ENCODE data around the gene PLXDC2. TPM values are rescaled to one million over a fixed set of nuclear protein-coding genes. Genes with fewer than 3 reads are reported as not detected.

PLXDC2 gene
- total RNA-seq, 1 experiment from 2014 or later: 0.20 TPM

GRCh38 chr10:20109613-20110012, 293.4 kb downstream of the PLXDC2 start:
- no peak for ATAC-seq
- Histone ChIP-seq H3K4me3 (replicated peaks in 1 of 2; ENCODE audit: low read depth in 1 of 2, low read length in 2 of 2) (no peak overlapping the region), H3K4me1 (ENCODE audit: control insufficient read depth in 1 of 2, insufficient read depth in 2 of 2, low read length in 2 of 2) (no peaks in the 10 kb centered on the region), H3K79me2 (ENCODE audit: insufficient read depth, low read length) (no peaks in the 10 kb centered on the region), H2AFZ (ENCODE audit: low read depth, low read length, poor library complexity, severe bottlenecking) (no peak overlapping the region), H3K36me3 (ENCODE audit: control insufficient read depth in 1 of 2, insufficient read depth in 2 of 2, low read length in 2 of 2) (no peaks in the 10 kb centered on the region), H3K4me2 (ENCODE audit: low read length) (no peak overlapping the region), H3K9ac (ENCODE audit: low read length) (no peak overlapping the region), H3K9me2 (ENCODE audit: insufficient read depth) (no peaks in the 10 kb centered on the region), H4K20me1 (ENCODE audit: insufficient read depth) (no peaks in the 10 kb centered on the region), H3K9me3 (ENCODE audit: control insufficient read depth in 1 of 2, insufficient read depth in 1 of 2, low read depth in 1 of 2, low read length in 2 of 2) (peaks cover 14 to 26% of the 10 kb centered on the region in 2 experiments; a peak in 2 of 4 replicates), H3K27me3 (ENCODE audit: insufficient read depth, low read length) (no peaks in the 10 kb centered on the region), H3K27ac (ENCODE audit: low read depth, low read length) (no peak overlapping the region)
- TF ChIP-seq ATF3 (IDR thresholded peaks at IDR 0.05) (no peak), POLR2AphosphoS5 (IDR thresholded peaks at IDR 0.05; ENCODE audit: low read depth, low read length) (no peak), FOSL1 (IDR thresholded peaks at IDR 0.05; ENCODE audit: low read depth) (no peak), EZH2 (IDR thresholded peaks at IDR 0.05) (no peak), SP1 (IDR thresholded peaks at IDR 0.05; ENCODE audit: low read depth) (no peak), ZFX (IDR thresholded peaks at IDR 0.05) (no peak), TCF7L2 (IDR thresholded peaks at IDR 0.05; ENCODE audit: borderline replicate concordance, extremely low read depth, insufficient read depth, insufficient read length) (no peak), ZNF274 (IDR thresholded peaks at IDR 0.05; ENCODE audit: low read depth, low read length) (no peak), YY1 (IDR thresholded peaks at IDR 0.05; ENCODE audit: extremely low read depth, insufficient replicate concordance, low read depth, low read length) (no peak)
- TF ChIP-seq, protein P1, sequence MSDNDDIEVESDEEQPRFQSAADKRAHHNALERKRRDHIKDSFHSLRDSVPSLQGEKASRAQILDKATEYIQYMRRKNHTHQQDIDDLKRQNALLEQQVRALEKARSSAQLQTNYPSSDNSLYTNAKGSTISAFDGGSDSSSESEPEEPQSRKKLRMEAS (IDR thresholded peaks at IDR 0.05): no peak
- TF ChIP-seq, protein P2, sequence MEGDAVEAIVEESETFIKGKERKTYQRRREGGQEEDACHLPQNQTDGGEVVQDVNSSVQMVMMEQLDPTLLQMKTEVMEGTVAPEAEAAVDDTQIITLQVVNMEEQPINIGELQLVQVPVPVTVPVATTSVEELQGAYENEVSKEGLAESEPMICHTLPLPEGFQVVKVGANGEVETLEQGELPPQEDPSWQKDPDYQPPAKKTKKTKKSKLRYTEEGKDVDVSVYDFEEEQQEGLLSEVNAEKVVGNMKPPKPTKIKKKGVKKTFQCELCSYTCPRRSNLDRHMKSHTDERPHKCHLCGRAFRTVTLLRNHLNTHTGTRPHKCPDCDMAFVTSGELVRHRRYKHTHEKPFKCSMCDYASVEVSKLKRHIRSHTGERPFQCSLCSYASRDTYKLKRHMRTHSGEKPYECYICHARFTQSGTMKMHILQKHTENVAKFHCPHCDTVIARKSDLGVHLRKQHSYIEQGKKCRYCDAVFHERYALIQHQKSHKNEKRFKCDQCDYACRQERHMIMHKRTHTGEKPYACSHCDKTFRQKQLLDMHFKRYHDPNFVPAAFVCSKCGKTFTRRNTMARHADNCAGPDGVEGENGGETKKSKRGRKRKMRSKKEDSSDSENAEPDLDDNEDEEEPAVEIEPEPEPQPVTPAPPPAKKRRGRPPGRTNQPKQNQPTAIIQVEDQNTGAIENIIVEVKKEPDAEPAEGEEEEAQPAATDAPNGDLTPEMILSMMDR (IDR thresholded peaks at IDR 0.05 in 2 of 3, conservative IDR thresholded peaks at IDR 0.05 in 1 of 3; ENCODE audit: borderline replicate concordance in 1 of 3, insufficient read depth in 1 of 3, low read depth in 2 of 3, low read length in 2 of 3): no peak
- TF ChIP-seq, protein P3, sequence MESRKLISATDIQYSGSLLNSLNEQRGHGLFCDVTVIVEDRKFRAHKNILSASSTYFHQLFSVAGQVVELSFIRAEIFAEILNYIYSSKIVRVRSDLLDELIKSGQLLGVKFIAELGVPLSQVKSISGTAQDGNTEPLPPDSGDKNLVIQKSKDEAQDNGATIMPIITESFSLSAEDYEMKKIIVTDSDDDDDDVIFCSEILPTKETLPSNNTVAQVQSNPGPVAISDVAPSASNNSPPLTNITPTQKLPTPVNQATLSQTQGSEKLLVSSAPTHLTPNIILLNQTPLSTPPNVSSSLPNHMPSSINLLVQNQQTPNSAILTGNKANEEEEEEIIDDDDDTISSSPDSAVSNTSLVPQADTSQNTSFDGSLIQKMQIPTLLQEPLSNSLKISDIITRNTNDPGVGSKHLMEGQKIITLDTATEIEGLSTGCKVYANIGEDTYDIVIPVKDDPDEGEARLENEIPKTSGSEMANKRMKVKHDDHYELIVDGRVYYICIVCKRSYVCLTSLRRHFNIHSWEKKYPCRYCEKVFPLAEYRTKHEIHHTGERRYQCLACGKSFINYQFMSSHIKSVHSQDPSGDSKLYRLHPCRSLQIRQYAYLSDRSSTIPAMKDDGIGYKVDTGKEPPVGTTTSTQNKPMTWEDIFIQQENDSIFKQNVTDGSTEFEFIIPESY (IDR thresholded peaks at IDR 0.05; ENCODE audit: extremely low read depth, insufficient replicate concordance, low read length): no peak
- CTCF ChIA-PET: no interaction called here
- POLR2A ChIA-PET: no interaction called here
- intact Hi-C loops (cut with micrococcal nuclease): no loop called here
- no peak for DNase-seq (ENCODE audit: low read depth, low spot score)
- RAD21 ChIA-PET (ENCODE audit: low non-redundant PET in 1 of 2, low total read pairs in 2 of 2, uncharacterized antibody in 2 of 2, unreplicated experiment in 2 of 2): no interaction called here
- BruUV-seq (replicated peaks): no TSS peak

Data from HCT116 (cell line).